ENCODE results near the gene ALDH9A1. TPM values are rescaled to one million over a fixed set of nuclear protein-coding genes. Genes with fewer than 3 reads are reported as not detected.

ALDH9A1 gene
- total RNA-seq, 1 donor from 2014 or later: 123 TPM

GRCh38 chr1:165679282-165680036, 18.9 kb downstream of the ALDH9A1 start:
- Mint-ChIP-seq H3K27ac (ENCODE audit: unreplicated experiment) (no peak overlapping the region), H3K4me1 (ENCODE audit: unreplicated experiment) (no peaks in the 10 kb centered on the region), H3K36me3 (ENCODE audit: low read depth, unreplicated experiment) (peaks cover 49% of the 10 kb centered on the region), H3K27me3 (ENCODE audit: unreplicated experiment) (no peaks in the 10 kb centered on the region), H3K9me3 (ENCODE audit: unreplicated experiment) (no peaks in the 10 kb centered on the region), H3K4me3 (ENCODE audit: unreplicated experiment) (no peak overlapping the region)
- no peak for DNase-seq (ENCODE audit: low spot score)
- TF ChIP-seq CTCF (IDR thresholded peaks at IDR 0.05; ENCODE audit: unreplicated experiment): no peak

- no peaks in the 10 kb centered on the region for H3K9me3 Mint-ChIP-seq (ENCODE audit: unreplicated experiment)
- no peaks in the 10 kb centered on the region for H3K4me1 Mint-ChIP-seq (ENCODE audit: unreplicated experiment)
- H3K36me3 Mint-ChIP-seq (ENCODE audit: low read depth, unreplicated experiment): peaks cover 52% of the 10 kb centered on the region
- no peak overlapping the region for H3K4me3 Mint-ChIP-seq (ENCODE audit: unreplicated experiment)
- no peaks in the 10 kb centered on the region for H3K27me3 Mint-ChIP-seq (ENCODE audit: unreplicated experiment)
- H3K27ac Mint-ChIP-seq (ENCODE audit: unreplicated experiment): no peak overlapping the region
- TF ChIP-seq CTCF (IDR thresholded peaks at IDR 0.05; ENCODE audit: unreplicated experiment): no peak
- no peak for DNase-seq (ENCODE audit: low spot score)
Measured at GRCh38 chr1:165678509-165678908, 19.9 kb downstream of the ALDH9A1 start.

GRCh38 chr1:165675794-165676193, 22.6 kb downstream of the ALDH9A1 start:
- Mint-ChIP-seq H3K36me3 (ENCODE audit: low read depth, unreplicated experiment) (peaks cover 49% of the 10 kb centered on the region), H3K4me1 (ENCODE audit: unreplicated experiment) (no peaks in the 10 kb centered on the region), H3K27me3 (ENCODE audit: unreplicated experiment) (no peaks in the 10 kb centered on the region), H3K4me3 (ENCODE audit: unreplicated experiment) (no peak overlapping the region), H3K9me3 (ENCODE audit: unreplicated experiment) (no peaks in the 10 kb centered on the region), H3K27ac (ENCODE audit: unreplicated experiment) (no peak overlapping the region)
- no peak for TF ChIP-seq CTCF (IDR thresholded peaks at IDR 0.05; ENCODE audit: unreplicated experiment)
- DNase-seq (ENCODE audit: low spot score): no peak

DNA sequence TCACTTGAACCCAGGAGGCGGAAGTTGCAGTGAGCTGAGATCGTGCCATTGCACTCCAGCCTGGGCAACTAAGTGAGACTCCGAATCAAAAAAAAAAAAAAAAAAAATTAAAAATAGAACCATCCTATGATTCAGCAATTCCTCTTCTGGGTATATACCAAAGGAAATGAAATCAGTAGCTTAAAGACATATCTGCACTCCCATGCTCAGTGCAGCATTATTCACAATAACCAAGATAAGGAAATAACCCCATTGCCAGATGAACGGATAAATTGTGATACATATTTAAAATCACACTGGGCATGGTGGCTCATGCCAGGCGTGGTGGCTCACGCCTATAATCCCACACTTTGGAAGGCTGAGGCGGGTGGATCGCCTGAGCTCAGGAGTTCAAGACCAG, 23.8 kb downstream of the ALDH9A1 start:
- H3K4me1 Mint-ChIP-seq (ENCODE audit: unreplicated experiment): no peaks in the 10 kb centered on the region
- no peaks in the 10 kb centered on the region for H3K9me3 Mint-ChIP-seq (ENCODE audit: unreplicated experiment)
- no peak for TF ChIP-seq CTCF (IDR thresholded peaks at IDR 0.05; ENCODE audit: unreplicated experiment)
- H3K4me3 Mint-ChIP-seq (ENCODE audit: unreplicated experiment): no peak overlapping the region
- DNase-seq (ENCODE audit: low spot score): no peak
- H3K27me3 Mint-ChIP-seq (ENCODE audit: unreplicated experiment): no peaks in the 10 kb centered on the region
- H3K36me3 Mint-ChIP-seq (ENCODE audit: low read depth, unreplicated experiment): peaks cover 41% of the 10 kb centered on the region
- no peak overlapping the region for H3K27ac Mint-ChIP-seq (ENCODE audit: unreplicated experiment)

- Mint-ChIP-seq H3K4me1 (ENCODE audit: unreplicated experiment) (no peaks in the 10 kb centered on the region), H3K27ac (ENCODE audit: unreplicated experiment) (no peak overlapping the region), H3K27me3 (ENCODE audit: unreplicated experiment) (no peaks in the 10 kb centered on the region), H3K4me3 (ENCODE audit: unreplicated experiment) (no peak overlapping the region), H3K36me3 (ENCODE audit: low read depth, unreplicated experiment) (peaks cover 36% of the 10 kb centered on the region), H3K9me3 (ENCODE audit: unreplicated experiment) (no peaks in the 10 kb centered on the region)
- no peak for TF ChIP-seq CTCF (IDR thresholded peaks at IDR 0.05; ENCODE audit: unreplicated experiment)
- no peak for DNase-seq (ENCODE audit: low spot score)
Measured at GRCh38 chr1:165671526-165671925, 26.8 kb downstream of the ALDH9A1 start.
